SK-N-SH (cell line): ENCODE data around the gene GRB2.

Source experiments
- MXI1 ChIP-seq: IDR thresholded peaks from 2 replicates; pipeline ENCODE4 v1.6.1; 2012; ENCODE audit warnings: mild to moderate bottlenecking, low read depth, low read length, improper control_type of control experiment
- SMC3 ChIP-seq: IDR thresholded peaks from 2 replicates; pipeline ENCODE4 v1.6.1; 2012; ENCODE audit warnings: low read depth, low read length, improper control_type of control experiment

DNA sequence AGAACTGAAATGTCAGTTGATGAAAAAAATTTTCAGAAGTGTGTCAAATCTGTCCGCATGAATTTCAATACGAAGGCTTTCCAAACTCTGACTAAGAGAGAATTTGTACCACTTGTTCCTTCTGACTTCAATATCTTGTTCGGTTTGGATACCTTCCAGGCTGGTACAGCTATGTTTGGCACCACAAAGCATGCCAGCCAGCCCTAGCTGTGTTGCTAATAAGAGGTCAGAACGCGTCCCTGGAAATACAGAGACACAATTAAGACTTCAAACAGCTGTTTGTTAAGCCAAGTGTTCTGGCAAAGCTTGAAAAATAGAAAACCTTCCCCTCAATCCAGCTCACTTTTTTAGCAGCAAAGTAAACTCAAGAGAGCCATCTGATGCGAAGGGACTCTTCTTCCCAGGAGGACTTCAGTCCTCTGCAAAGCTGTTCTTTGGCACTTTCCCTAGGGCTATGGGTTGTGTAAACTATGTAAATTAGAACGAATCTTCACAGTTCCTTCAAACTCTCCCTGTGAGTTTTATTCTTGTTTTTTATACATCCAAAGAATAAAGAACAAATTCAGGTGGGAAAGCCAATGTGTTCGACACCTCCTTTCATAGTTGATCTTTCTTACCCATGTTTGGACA lies 35.1 kb downstream of the GRB2 start:
- TF ChIP-seq SMC3 (no peak), MXI1 (no peak)
